BE2C (cell line): ENCODE measurements around the gene MSI1.

Experiments
- DNase-seq: peaks from one replicate; pipeline ENCODE4 v3.0.0-alpha.2; 2020
- H3K27me3 ChIP-seq: fragments of 250-450 bp; sonication (Bioruptor Pico); 2 replicates; pipeline ENCODE4 v1.5.1; 2020; ENCODE audit warnings: mild to moderate bottlenecking
- H3K36me3 ChIP-seq: fragments of 250-450 bp; sonication (Bioruptor Pico); 2 replicates; pipeline ENCODE4 v1.5.1; 2020; ENCODE audit warnings: mild to moderate bottlenecking
- H3K4me1 ChIP-seq: fragments of 250-450 bp; sonication (Bioruptor Pico); 2 replicates; pipeline ENCODE4 v1.5.1; 2020
- H3K4me3 ChIP-seq: 2 replicates; pipeline ENCODE4 v1.5.1; 2011; ENCODE audit warnings: low read depth, low read length
- H3K9me3 ChIP-seq: fragments of 250-450 bp; sonication (Bioruptor Pico); 2 replicates; pipeline ENCODE4 v1.5.1; 2020
- CTCF ChIP-seq: IDR thresholded peaks from 2 replicates; pipeline ENCODE4 v1.5.1; 2012; ENCODE audit warnings: mild to moderate bottlenecking, low read depth, low read length

Gene MSI1

GRCh38 chr12:120366845-120367232, 2.1 kb downstream of the MSI1 start:
- no peak for TF ChIP-seq CTCF
- Histone ChIP-seq H3K36me3 (no peaks in the 10 kb centered on the region), H3K4me3 (no peak overlapping the region), H3K27me3 (peaks cover 46% of the 10 kb centered on the region), H3K9me3 (no peaks in the 10 kb centered on the region), H3K4me1 (peaks cover 16% of the 10 kb centered on the region)
- no peak for DNase-seq

- H3K36me3 ChIP-seq: no peaks in the 10 kb centered on the region
- H3K4me1 ChIP-seq: peaks cover 16% of the 10 kb centered on the region
- peaks cover 41% of the 10 kb centered on the region for H3K27me3 ChIP-seq
- no peaks in the 10 kb centered on the region for H3K9me3 ChIP-seq
- TF ChIP-seq CTCF: no peak
- no peak for DNase-seq
- no peak overlapping the region for H3K4me3 ChIP-seq
These were observed 2.6 kb downstream of the MSI1 start for GRCh38 chr12:120366341-120366705.

- H3K9me3 ChIP-seq: no peaks in the 10 kb centered on the region
- DNase-seq: no peak
- peaks cover 36% of the 10 kb centered on the region for H3K27me3 ChIP-seq
- no peak for TF ChIP-seq CTCF
- peaks cover 19% of the 10 kb centered on the region for H3K4me1 ChIP-seq
- no peaks in the 10 kb centered on the region for H3K36me3 ChIP-seq
- no peak overlapping the region for H3K4me3 ChIP-seq
These were observed 3.2 kb downstream of the MSI1 start for GRCh38 chr12:120365675-120366340.

- no peaks in the 10 kb centered on the region for H3K36me3 ChIP-seq
- H3K4me1 ChIP-seq: peaks cover 19% of the 10 kb centered on the region
- TF ChIP-seq CTCF: no peak
- H3K9me3 ChIP-seq: no peaks in the 10 kb centered on the region
- no peak overlapping the region for H3K4me3 ChIP-seq
- H3K27me3 ChIP-seq: peaks cover 23% of the 10 kb centered on the region
- no peak for DNase-seq
These were observed 4.5 kb downstream of the MSI1 start for GRCh38 chr12:120364487-120364886.

GRCh38 chr12:120363274-120363855, 5.6 kb downstream of the MSI1 start:
- H3K36me3 ChIP-seq: no peaks in the 10 kb centered on the region
- peaks cover 19% of the 10 kb centered on the region for H3K4me1 ChIP-seq
- H3K27me3 ChIP-seq: peaks cover 13% of the 10 kb centered on the region
- DNase-seq: no peak
- TF ChIP-seq CTCF: no peak
- no peak overlapping the region for H3K4me3 ChIP-seq
- H3K9me3 ChIP-seq: no peaks in the 10 kb centered on the region

GRCh38 chr12:120362516-120363273, 6.3 kb downstream of the MSI1 start:
- Histone ChIP-seq H3K27me3 (peaks cover 6% of the 10 kb centered on the region), H3K36me3 (no peaks in the 10 kb centered on the region)

More at GRCh38 chr12:120362516-120363273, 6.3 kb downstream of the MSI1 start:
- peaks cover 19% of the 10 kb centered on the region for H3K4me1 ChIP-seq
- H3K9me3 ChIP-seq: no peaks in the 10 kb centered on the region
- H3K4me3 ChIP-seq: no peak overlapping the region
- no peak for TF ChIP-seq CTCF
- DNase-seq: no peak
